Measurements from ENCODE around the gene CACNA1I.

GRCh38 chr22:39575552-39575825, 4.9 kb downstream of the CACNA1I start:
- TF ChIP-seq, protein P1, sequence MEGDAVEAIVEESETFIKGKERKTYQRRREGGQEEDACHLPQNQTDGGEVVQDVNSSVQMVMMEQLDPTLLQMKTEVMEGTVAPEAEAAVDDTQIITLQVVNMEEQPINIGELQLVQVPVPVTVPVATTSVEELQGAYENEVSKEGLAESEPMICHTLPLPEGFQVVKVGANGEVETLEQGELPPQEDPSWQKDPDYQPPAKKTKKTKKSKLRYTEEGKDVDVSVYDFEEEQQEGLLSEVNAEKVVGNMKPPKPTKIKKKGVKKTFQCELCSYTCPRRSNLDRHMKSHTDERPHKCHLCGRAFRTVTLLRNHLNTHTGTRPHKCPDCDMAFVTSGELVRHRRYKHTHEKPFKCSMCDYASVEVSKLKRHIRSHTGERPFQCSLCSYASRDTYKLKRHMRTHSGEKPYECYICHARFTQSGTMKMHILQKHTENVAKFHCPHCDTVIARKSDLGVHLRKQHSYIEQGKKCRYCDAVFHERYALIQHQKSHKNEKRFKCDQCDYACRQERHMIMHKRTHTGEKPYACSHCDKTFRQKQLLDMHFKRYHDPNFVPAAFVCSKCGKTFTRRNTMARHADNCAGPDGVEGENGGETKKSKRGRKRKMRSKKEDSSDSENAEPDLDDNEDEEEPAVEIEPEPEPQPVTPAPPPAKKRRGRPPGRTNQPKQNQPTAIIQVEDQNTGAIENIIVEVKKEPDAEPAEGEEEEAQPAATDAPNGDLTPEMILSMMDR (IDR thresholded peaks at IDR 0.05): no peak
- TF ChIP-seq POLR2A (IDR thresholded peaks at IDR 0.05) (no peak), EP300 (IDR thresholded peaks at IDR 0.05) (no peak)
